GM10266 (cell line): ENCODE data around the gene ALG9.

ENCODE experiments used
- DNase-seq: peaks from one replicate; pipeline ENCODE4 v3.0.0; 2012; ENCODE audit errors: extremely low spot score
- CTCF ChIP-seq: IDR thresholded peaks from 2 replicates; pipeline ENCODE4 v1.5.1; 2012; ENCODE audit warnings: mild to moderate bottlenecking, low read depth; ENCODE audit not compliant: control insufficient read depth, insufficient read depth; ENCODE audit errors: missing control alignments

The ALG9 gene

GRCh38 chr11:111765320-111765983, 105.9 kb downstream of the ALG9 start:
- peak; percentile 57 for DNase-seq
- TF ChIP-seq CTCF, result no peak

- no peak for TF ChIP-seq CTCF
- no peak for DNase-seq
Observed at GRCh38 chr11:111764621-111765020, 106.8 kb downstream of the ALG9 start.

- TF ChIP-seq CTCF, result peak; percentile 7
- DNase-seq, result no peak
Observed at GRCh38 chr11:111762981-111763643, 108.3 kb downstream of the ALG9 start.

GRCh38 chr11:111762526-111762925, 108.9 kb downstream of the ALG9 start:
- no peak for TF ChIP-seq CTCF

GRCh38 chr11:111761036-111761435, 110.3 kb downstream of the ALG9 start:
- TF ChIP-seq CTCF, result no peak
- DNase-seq, result no peak

More at GRCh38 chr11:111762526-111762925, 108.9 kb downstream of the ALG9 start:
- DNase-seq, result no peak

- TF ChIP-seq CTCF, result no peak
- no peak for DNase-seq
Observed at GRCh38 chr11:111759778-111760407, 111.5 kb downstream of the ALG9 start.

GRCh38 chr11:111759376-111759775, 112.0 kb downstream of the ALG9 start:
- TF ChIP-seq CTCF, result no peak
- DNase-seq, result no peak
